ENCODE results near the gene ELAVL3.
A peak's percentile ranks its signal among the peaks of the same experiment; 100 is the strongest.

ELAVL3 gene

DNA sequence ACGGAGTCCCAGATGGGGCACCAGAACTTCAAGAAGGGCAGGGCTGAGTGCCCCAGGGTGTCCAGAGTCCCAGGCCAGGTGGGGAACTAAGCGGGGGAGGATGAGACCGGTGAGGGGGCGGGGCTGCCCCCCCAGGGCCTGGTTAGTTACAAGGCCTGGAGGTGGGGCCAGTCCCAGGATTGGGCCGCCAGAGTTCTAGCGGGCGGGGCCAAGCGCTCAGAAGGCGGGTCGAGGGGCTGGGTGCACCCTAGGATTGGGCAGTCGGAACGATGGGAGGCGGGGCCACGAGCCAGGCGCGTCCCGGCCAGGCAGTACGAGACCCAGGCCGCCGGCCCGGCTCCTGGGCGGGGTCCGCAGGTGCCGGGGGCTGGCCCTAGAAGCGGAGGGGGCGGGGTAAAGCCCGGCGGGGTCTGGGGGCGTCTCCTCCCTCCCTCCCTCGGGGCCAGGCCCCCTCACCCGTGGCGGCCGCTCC lies 24.2 kb upstream of the ELAVL3 start:
- Histone ChIP-seq H3K4me1 (ENCODE audit: control insufficient read depth, insufficient read depth, low read length) (peaks cover 9% of the 10 kb centered on the region), H3K4me3 (ENCODE audit: low read length in 2 of 2) (peak overlapping the region; percentile 82 to 84), H3K9ac (ENCODE audit: low read length in 2 of 2) (peak overlapping the region; percentile 78 to 87), H3K36me3 (ENCODE audit: control insufficient read depth in 2 of 2, insufficient read depth in 2 of 2, low read length in 2 of 2) (no peaks in the 10 kb centered on the region), H3K27me3 (ENCODE audit: control insufficient read depth in 1 of 2, insufficient read depth in 2 of 2, low read length in 2 of 2) (no peaks in the 10 kb centered on the region), H3K27ac (ENCODE audit: low read length) (peak overlapping the region; percentile 90), H3K9me3 (ENCODE audit: control insufficient read depth in 2 of 2, low read length in 2 of 2) (no peaks in the 10 kb centered on the region)

DNA sequence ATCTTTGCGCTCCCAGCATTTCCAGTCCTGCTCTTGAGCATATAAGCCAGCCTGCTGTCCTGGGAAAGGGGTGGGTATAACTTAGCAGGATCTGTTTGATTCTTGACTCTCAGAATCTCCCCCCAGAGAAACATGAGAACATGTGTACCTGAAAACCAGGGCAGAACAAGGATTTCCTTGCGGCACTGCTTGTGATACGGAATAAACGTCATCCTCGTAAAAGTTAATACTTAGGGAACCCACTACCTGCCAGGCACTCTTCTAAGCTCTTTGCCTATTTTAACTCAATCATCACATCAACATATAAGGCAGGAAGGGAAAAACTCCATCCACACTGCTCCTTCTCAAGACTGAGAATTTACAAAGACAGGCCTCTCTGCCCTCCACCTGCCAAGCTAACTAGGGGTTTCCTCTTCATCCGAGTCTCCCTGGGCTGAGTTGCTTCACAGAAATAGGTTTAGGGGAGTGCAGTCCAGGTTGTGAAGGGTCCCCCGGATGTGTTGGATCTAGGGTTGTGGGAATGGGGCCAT lies 23.7 kb upstream of the ELAVL3 start:
- Histone ChIP-seq H3K4me1 (ENCODE audit: control insufficient read depth, insufficient read depth, low read length) (peaks cover 9% of the 10 kb centered on the region), H3K36me3 (ENCODE audit: control insufficient read depth in 2 of 2, insufficient read depth in 2 of 2, low read length in 2 of 2) (no peaks in the 10 kb centered on the region), H3K27ac (ENCODE audit: low read length) (peak overlapping the region; percentile 90), H3K27me3 (ENCODE audit: control insufficient read depth in 1 of 2, insufficient read depth in 2 of 2, low read length in 2 of 2) (no peaks in the 10 kb centered on the region), H3K9me3 (ENCODE audit: control insufficient read depth in 2 of 2, low read length in 2 of 2) (no peaks in the 10 kb centered on the region), H3K4me3 (ENCODE audit: low read length in 2 of 2) (peak overlapping the region; percentile 82 to 84), H3K9ac (ENCODE audit: low read length in 2 of 2) (peak overlapping the region; percentile 74 to 87)

DNA sequence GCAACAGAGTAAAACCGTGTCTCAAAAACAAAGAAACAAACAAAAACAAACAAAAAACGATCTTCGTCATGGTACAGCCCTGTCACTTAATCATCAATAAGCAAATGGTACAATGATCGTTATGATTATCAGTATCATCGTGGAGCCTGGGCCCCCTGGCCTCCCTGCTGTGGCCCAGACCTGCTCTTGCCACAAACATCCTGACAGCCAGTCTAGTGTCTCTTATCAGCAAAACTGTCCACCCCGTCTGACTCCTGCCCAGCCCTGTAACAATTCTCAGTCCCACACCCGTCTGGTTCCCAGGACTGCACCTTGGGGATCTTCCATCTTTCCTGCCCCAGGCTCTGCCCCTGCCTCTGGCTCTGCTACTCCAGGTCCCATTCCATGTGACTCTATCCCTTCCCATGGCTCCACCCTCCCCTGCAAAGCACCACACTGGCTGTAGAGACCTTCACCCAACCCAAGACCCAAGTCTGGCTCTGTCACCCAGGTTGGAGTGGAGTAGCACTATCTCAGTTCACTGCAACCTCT lies 19.1 kb upstream of the ELAVL3 start:
- Histone ChIP-seq H3K4me1 (ENCODE audit: control insufficient read depth, insufficient read depth, low read length) (peaks cover 4% of the 10 kb centered on the region), H3K4me3 (ENCODE audit: low read length in 2 of 2) (no peak overlapping the region), H3K9me3 (ENCODE audit: control insufficient read depth in 2 of 2, low read length in 2 of 2) (no peaks in the 10 kb centered on the region), H3K36me3 (ENCODE audit: control insufficient read depth in 2 of 2, insufficient read depth in 2 of 2, low read length in 2 of 2) (peaks cover 0 to 18% of the 10 kb centered on the region in 2 donors), H3K27me3 (ENCODE audit: control insufficient read depth in 1 of 2, insufficient read depth in 2 of 2, low read length in 2 of 2) (no peaks in the 10 kb centered on the region), H3K27ac (ENCODE audit: low read length) (no peak overlapping the region), H3K9ac (ENCODE audit: low read length in 2 of 2) (no peak overlapping the region)

DNA sequence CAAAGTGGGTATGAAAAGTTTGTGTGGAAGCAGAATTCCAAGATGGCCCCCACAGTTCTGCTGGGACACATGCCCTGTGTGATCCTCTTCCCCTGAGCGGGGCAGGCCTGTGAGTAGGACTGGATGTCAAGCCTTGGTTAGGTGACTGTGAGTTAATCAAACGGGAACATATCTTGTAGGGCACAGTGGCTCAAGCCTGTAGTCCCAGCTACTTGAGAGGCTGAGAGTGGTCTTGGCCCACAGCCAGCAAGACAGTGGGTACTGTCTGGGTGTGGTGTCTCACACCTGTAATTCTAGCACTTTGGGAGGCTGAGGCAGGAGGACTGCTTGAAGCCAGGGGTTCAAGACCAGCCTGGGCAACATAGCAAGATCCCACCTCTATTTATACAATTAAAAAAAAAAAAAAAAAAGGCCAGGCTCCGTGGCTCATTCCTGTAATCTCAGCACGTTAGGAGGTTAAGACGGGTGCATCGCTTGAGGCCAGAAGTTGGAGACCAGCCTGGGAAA lies 18.4 kb upstream of the ELAVL3 start:
- H3K9ac ChIP-seq (ENCODE audit: low read length in 2 of 2): no peak overlapping the region
- H3K4me1 ChIP-seq (ENCODE audit: control insufficient read depth, insufficient read depth, low read length): no peaks in the 10 kb centered on the region

DNA sequence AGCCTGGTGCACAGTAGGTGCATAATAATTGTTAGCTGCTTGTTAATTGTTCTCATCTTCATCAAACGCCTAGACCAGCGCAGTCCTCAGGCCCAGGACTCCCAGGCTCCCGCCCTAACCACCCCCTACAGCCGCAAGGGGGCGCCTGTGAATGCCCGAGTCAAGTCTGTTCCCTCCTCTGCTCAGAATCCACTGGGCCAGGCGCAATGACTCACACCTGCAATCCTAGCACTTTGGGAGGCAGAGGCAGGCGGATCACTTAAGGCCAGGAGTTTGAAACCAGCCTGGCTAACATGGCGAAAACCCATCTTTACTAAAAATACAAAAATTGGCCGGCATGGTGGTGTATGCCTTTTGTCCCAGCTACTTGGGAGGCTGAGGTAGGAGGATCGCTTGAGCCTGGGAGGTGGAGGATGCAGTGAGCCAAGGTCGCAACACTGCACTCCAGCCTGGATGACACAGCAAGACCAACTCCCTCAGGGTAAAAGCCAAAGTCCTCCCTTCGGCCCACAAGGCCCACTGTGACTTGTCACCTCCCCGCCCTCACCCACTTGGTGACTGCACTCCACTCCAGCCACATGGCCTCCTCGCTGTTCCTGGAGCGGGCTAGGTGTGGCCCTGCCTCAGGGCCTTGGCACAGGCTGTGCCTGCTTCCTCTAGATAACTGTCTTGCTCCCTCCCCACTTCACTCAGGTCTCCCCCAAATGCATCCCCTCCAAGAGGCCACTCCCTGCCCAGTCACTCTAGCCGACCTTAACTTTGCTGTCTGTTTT lies 15.7 kb upstream of the ELAVL3 start:
- Histone ChIP-seq H3K36me3 (ENCODE audit: control insufficient read depth in 2 of 2, insufficient read depth in 2 of 2, low read length in 2 of 2) (peaks cover 3 to 21% of the 10 kb centered on the region in 2 donors), H3K4me3 (ENCODE audit: low read length in 2 of 2) (no peak overlapping the region), H3K4me1 (ENCODE audit: control insufficient read depth, insufficient read depth, low read length) (no peaks in the 10 kb centered on the region), H3K9ac (ENCODE audit: low read length in 2 of 2) (no peak overlapping the region), H3K27ac (ENCODE audit: low read length) (no peak overlapping the region), H3K27me3 (ENCODE audit: control insufficient read depth in 1 of 2, insufficient read depth in 2 of 2, low read length in 2 of 2) (no peaks in the 10 kb centered on the region), H3K9me3 (ENCODE audit: control insufficient read depth in 2 of 2, low read length in 2 of 2) (no peaks in the 10 kb centered on the region)

More for the DNA sequence above, 18.4 kb upstream of the ELAVL3 start:
- Histone ChIP-seq H3K9me3 (ENCODE audit: control insufficient read depth in 2 of 2, low read length in 2 of 2) (no peaks in the 10 kb centered on the region), H3K36me3 (ENCODE audit: control insufficient read depth in 2 of 2, insufficient read depth in 2 of 2, low read length in 2 of 2) (peaks cover 0 to 18% of the 10 kb centered on the region in 2 donors), H3K27ac (ENCODE audit: low read length) (no peak overlapping the region), H3K4me3 (ENCODE audit: low read length in 2 of 2) (no peak overlapping the region), H3K27me3 (ENCODE audit: control insufficient read depth in 1 of 2, insufficient read depth in 2 of 2, low read length in 2 of 2) (no peaks in the 10 kb centered on the region)

DNA sequence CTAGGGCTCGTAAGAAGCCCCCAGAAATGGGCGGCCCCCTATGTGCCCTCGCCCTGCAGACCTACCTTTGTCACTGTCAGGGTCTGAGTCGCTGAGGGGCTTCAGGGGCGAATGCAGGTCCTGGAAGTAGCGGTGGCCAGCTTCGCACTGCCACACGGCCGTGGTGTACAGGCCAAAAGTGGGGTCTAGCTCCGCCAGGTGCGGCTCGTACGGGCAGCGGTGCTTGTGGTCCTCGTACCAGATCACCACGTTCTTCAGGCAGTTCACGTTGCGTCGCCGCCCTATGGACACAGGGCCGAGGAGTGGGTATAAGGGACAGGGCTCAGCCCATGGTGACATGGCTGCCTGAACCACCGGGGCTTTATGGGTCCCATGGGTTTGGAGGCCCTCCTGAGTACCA lies 15.0 kb upstream of the ELAVL3 start:
- Histone ChIP-seq H3K27me3 (ENCODE audit: control insufficient read depth in 1 of 2, insufficient read depth in 2 of 2, low read length in 2 of 2) (no peaks in the 10 kb centered on the region), H3K27ac (ENCODE audit: low read length) (no peak overlapping the region), H3K36me3 (ENCODE audit: control insufficient read depth in 2 of 2, insufficient read depth in 2 of 2, low read length in 2 of 2) (peaks cover 3 to 24% of the 10 kb centered on the region in 2 donors), H3K9ac (ENCODE audit: low read length in 2 of 2) (no peak overlapping the region), H3K9me3 (ENCODE audit: control insufficient read depth in 2 of 2, low read length in 2 of 2) (no peaks in the 10 kb centered on the region), H3K4me1 (ENCODE audit: control insufficient read depth, insufficient read depth, low read length) (no peaks in the 10 kb centered on the region), H3K4me3 (ENCODE audit: low read length in 2 of 2) (no peak overlapping the region)

DNA sequence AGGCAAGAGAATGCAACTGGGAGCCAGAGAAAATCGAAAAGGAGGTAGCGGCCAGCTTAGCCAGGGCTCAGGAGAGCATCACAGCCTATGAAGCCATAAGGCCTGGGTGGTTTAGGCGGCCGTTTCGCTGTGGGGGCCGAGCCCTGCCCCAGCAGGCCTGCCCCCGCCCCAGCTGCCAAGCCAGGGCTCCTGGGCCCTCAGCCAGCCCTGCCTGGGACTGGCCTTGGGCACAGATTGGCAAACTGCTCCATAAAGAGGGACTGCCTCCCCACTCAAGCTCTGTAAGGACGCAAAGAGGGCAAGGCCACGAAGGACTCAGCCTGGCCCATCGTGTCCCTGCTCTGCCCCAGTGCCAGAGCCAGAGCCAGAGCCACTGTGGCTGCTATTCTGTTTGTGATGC lies 14.6 kb upstream of the ELAVL3 start:
- Histone ChIP-seq H3K9ac (ENCODE audit: low read length in 2 of 2) (no peak overlapping the region), H3K4me1 (ENCODE audit: control insufficient read depth, insufficient read depth, low read length) (no peaks in the 10 kb centered on the region), H3K4me3 (ENCODE audit: low read length in 2 of 2) (no peak overlapping the region), H3K36me3 (ENCODE audit: control insufficient read depth in 2 of 2, insufficient read depth in 2 of 2, low read length in 2 of 2) (peaks cover 3 to 24% of the 10 kb centered on the region in 2 donors), H3K27me3 (ENCODE audit: control insufficient read depth in 1 of 2, insufficient read depth in 2 of 2, low read length in 2 of 2) (no peaks in the 10 kb centered on the region), H3K27ac (ENCODE audit: low read length) (no peak overlapping the region), H3K9me3 (ENCODE audit: control insufficient read depth in 2 of 2, low read length in 2 of 2) (no peaks in the 10 kb centered on the region)

DNA sequence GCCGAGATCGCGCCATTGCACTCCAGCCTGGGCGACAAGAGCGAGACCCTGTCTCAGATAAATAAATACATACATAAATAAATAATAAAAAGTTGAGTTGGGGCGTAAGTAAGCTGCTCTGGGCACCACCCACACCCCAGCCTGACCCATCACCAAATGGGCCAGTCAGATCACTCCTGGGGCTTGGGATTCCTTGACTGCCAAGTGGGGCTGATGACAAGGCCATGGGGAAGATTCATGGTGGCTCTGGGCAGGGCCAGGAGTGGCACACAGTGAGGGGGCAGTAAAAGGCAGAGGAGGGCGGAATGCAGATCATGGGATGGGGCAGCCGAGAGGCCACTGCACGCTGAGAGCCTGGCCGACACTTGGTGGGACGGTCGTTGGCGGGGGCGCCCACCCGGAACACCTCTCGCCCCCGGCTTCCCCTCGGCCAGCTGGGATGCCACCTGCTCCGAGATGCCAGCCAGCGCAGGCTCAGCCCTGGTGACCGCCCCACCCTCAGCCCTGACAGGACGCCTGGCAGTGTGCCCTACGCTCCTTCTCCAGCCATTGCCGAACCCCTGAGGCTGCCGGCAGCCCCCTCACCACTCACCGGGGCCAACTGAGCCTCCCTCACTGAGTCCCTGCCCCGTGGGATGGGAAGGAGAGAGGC lies 13.9 kb upstream of the ELAVL3 start:
- no peak overlapping the region for H3K27ac ChIP-seq (ENCODE audit: low read length)
- H3K27me3 ChIP-seq (ENCODE audit: control insufficient read depth in 1 of 2, insufficient read depth in 2 of 2, low read length in 2 of 2): no peaks in the 10 kb centered on the region
- H3K4me3 ChIP-seq (ENCODE audit: low read length in 2 of 2): no peak overlapping the region
- H3K4me1 ChIP-seq (ENCODE audit: control insufficient read depth, insufficient read depth, low read length): no peaks in the 10 kb centered on the region
- H3K9ac ChIP-seq (ENCODE audit: low read length in 2 of 2): no peak overlapping the region
- H3K9me3 ChIP-seq (ENCODE audit: control insufficient read depth in 2 of 2, low read length in 2 of 2): no peaks in the 10 kb centered on the region
- peaks cover 3 to 24% of the 10 kb centered on the region in 2 donors for H3K36me3 ChIP-seq (ENCODE audit: control insufficient read depth in 2 of 2, insufficient read depth in 2 of 2, low read length in 2 of 2)

DNA sequence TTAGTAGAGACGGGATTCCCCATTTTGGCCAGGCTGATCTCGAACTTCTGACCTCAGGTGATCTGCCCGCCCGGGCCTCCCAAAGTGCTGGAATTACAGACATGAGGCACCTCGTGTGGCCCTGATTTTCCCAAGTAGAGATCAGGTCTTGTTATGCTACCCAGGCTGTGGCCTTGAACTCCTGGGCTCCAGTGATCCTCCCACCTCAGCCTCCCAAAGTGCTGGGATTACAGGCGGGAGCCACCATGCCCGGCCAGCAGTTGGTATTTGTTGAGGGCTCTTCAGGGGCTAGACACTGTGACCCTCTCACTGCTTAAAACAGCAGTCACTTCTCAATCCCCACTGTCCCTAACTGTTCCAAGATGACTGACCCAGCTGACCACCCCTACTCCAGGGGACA lies 8.5 kb upstream of the ELAVL3 start:
- H3K36me3 ChIP-seq (ENCODE audit: control insufficient read depth in 2 of 2, insufficient read depth in 2 of 2, low read length in 2 of 2): peaks cover 3 to 6% of the 10 kb centered on the region in 2 donors
- no peaks in the 10 kb centered on the region for H3K4me1 ChIP-seq (ENCODE audit: control insufficient read depth, insufficient read depth, low read length)
- H3K27me3 ChIP-seq (ENCODE audit: control insufficient read depth in 1 of 2, insufficient read depth in 2 of 2, low read length in 2 of 2): peaks cover 2 to 4% of the 10 kb centered on the region in 2 donors
- no peaks in the 10 kb centered on the region for H3K9me3 ChIP-seq (ENCODE audit: control insufficient read depth in 2 of 2, low read length in 2 of 2)
- H3K4me3 ChIP-seq (ENCODE audit: low read length in 2 of 2): no peak overlapping the region
- H3K9ac ChIP-seq (ENCODE audit: low read length in 2 of 2): no peak overlapping the region
- no peak overlapping the region for H3K27ac ChIP-seq (ENCODE audit: low read length)

DNA sequence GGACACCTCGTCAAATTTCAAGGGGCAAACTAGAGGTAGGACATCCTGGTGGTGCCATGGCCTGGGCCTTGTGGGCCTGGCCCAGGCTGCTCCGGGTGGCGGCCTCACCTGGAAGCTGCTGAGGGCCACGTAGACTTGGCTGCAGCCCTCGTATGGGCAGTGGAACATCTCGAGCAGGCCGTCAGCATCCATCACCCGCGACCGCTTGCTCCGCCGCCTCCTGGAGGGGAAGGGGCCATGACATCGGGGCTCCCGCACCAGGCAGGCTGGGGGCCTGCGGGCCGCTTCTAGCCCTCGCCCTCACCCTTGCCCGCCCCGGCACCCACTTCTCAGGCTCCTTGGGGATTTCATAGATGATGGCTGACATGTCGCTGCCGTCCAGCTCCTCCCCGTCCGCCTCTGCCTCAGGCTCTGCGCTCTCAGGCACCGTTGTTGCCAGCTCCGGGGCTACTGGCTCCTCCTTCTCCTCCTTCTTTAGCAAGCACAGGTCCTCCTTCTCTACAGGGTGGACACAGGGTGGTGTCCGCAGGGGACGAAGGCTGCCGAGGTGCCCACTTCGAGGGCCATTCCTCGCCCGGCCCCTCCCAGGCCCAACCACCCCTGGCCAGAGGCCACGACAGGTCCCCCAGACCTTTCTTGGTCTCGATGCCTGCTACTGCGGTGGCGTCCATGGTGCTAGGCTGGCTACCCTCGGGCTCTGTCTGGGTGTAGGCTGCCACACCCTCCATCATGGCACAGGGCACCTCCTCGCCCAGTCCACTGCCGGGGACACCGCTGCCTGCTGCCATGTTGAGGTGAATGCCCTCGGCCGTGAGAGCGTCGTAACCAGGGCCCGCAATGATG lies 6.0 kb upstream of the ELAVL3 start:
- peaks cover 0 to 7% of the 10 kb centered on the region in 2 donors for H3K36me3 ChIP-seq (ENCODE audit: control insufficient read depth in 2 of 2, insufficient read depth in 2 of 2, low read length in 2 of 2)
- no peak overlapping the region for H3K4me3 ChIP-seq (ENCODE audit: low read length in 2 of 2)
- H3K4me1 ChIP-seq (ENCODE audit: control insufficient read depth, insufficient read depth, low read length): peaks cover 12% of the 10 kb centered on the region
- H3K27ac ChIP-seq (ENCODE audit: low read length): no peak overlapping the region
- H3K9ac ChIP-seq (ENCODE audit: low read length in 2 of 2): no peak overlapping the region
- H3K9me3 ChIP-seq (ENCODE audit: control insufficient read depth in 2 of 2, low read length in 2 of 2): no peaks in the 10 kb centered on the region
- H3K27me3 ChIP-seq (ENCODE audit: control insufficient read depth in 1 of 2, insufficient read depth in 2 of 2, low read length in 2 of 2): peaks cover 15 to 28% of the 10 kb centered on the region in 2 donors

Measured in stomach smooth muscle (tissue), 2 donors.